Esophagus squamous epithelium (tissue), 5 donors: Measurements from ENCODE around the gene UGT1A8. TPM values are rescaled to one million over a fixed set of nuclear protein-coding genes. Genes with fewer than 3 reads are reported as not detected.
"Not testable (repeated sequence)": the region's sequence is repeated elsewhere in the genome, so short reads cannot be mapped to it uniquely, and the experiment has no call there.

Experiments
- DNase-seq: peaks from one replicate; lab custom pipeline; 2025; lab: John Stamatoyannopoulos, UW
- H3K27ac ChIP-seq, 4 donors: fragments of 200-600 bp; sonication (generic); one replicate each; pipeline ENCODE4 v1.5.1; 2016 to 2019; ENCODE audit warnings: mild to moderate bottlenecking in 1 of 4
- H3K27me3 ChIP-seq, 4 donors: fragments of 200-600 bp; sonication (generic); 1 replicate in 3 of 4; 2 replicates in 1 of 4; pipeline versions ENCODE4 v1.5.1 to v1.6.0; 2017 to 2021; ENCODE audit warnings: antibody characterized with exemption in 1 of 4
- H3K36me3 ChIP-seq, 3 donors: fragments of 200-600 bp; sonication (generic); one replicate each; pipeline ENCODE4 v1.5.1; 2016 to 2019
- H3K4me1 ChIP-seq, 3 donors: fragments of 200-600 bp; sonication (generic); one replicate each; pipeline ENCODE4 v1.5.1; 2017 to 2019
- H3K4me3 ChIP-seq, 4 donors: fragments of 200-600 bp; sonication (generic); 1 replicate in 3 of 4; 2 replicates in 1 of 4; pipeline ENCODE4 v1.5.1; 2016 to 2019; ENCODE audit warnings: mild to moderate bottlenecking in 2 of 4, moderate library complexity in 1 of 4
- H3K9me3 ChIP-seq, 3 donors: fragments of 200-600 bp; sonication (generic); one replicate each; pipeline ENCODE4 v1.5.1; 2016 to 2019
- POLR2A ChIP-seq, 4 donors: fragments of 450-650 bp; IDR thresholded peaks; one replicate each; pipeline ENCODE4 v1.6.1; 2017; ENCODE audit warnings: antibody characterized with exemption in 4 of 4, mild to moderate bottlenecking in 4 of 4, moderate library complexity in 3 of 4
- WGBS, 2 donors: methylation state at CpG; one replicate each; pipeline ENCODE4 v1.1.5; 2018; 5-methylcytosine and 5-hydroxymethylcytosine counted together
- intact Hi-C: fragments of 100-400 bp; cut with DNase I; formaldehyde crosslinking; loops from one replicate; pipeline ENCODE4 v1.15.0; 2022
- total RNA-seq, 4 donors: library from RNA; depleted of rRNA; stranded (reverse); fragments of >200 nt; gene quantifications; one replicate each; pipeline ENCODE4 v1.1.0, GENCODE V29; 2016
- TF ChIP-seq, protein P1 (sequence below), 6 experiments: fragments of 450-650 bp in 4 of 6; fragments of 200-600 bp in 2 of 6; sonication (generic) in 2 of 6; IDR thresholded peaks; one replicate each; pipeline ENCODE4 v1.5.1; 2016 to 2019; ENCODE audit warnings: antibody characterized with exemption in 6 of 6, mild to moderate bottlenecking in 4 of 6, moderate library complexity in 4 of 6
- donor health status: DM: yes; HTN: yes; CAD: no.

The UGT1A8 gene
- total RNA-seq, 4 donors from 2014 or later = 0.13 to 1.7 (median 0.84) TPM

DNA sequence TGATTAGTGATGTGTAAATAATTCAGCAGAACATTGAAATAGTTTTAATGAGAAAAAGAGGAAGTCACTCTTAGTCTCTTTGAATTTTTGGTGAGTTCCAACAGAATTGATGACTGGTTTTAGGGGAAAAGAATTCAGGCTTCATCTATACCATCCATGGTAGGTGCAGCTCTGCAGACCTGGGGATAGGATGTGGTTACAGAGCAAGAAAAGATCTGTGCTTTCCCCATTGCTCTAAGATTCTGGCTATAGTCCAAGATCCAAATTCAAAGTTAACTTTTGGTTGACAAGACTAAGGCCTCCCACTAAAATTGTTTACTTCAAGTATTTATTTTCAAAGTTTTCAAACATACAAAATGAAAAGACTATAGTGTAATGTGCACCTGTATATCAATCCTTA, 22.4 kb downstream of the UGT1A8 start:
- no peak overlapping the region for H3K27ac ChIP-seq
- H3K27me3 ChIP-seq = no peaks in the 10 kb centered on the region
- DNase-seq = no peak
- intact Hi-C loops = loop anchor here (10.0 kb wide), 1 partner anchor 165 kb away; no protein-coding TSS in a partner anchor
- H3K9me3 ChIP-seq = peaks cover 0 to 4% (median 0%) of the 10 kb centered on the region in 3 donors
- H3K4me1 ChIP-seq = peaks cover 0 to 9% (median 3%) of the 10 kb centered on the region in 3 donors
- no peaks in the 10 kb centered on the region for H3K36me3 ChIP-seq
- H3K4me3 ChIP-seq = no peak overlapping the region
- TF ChIP-seq, protein P1, sequence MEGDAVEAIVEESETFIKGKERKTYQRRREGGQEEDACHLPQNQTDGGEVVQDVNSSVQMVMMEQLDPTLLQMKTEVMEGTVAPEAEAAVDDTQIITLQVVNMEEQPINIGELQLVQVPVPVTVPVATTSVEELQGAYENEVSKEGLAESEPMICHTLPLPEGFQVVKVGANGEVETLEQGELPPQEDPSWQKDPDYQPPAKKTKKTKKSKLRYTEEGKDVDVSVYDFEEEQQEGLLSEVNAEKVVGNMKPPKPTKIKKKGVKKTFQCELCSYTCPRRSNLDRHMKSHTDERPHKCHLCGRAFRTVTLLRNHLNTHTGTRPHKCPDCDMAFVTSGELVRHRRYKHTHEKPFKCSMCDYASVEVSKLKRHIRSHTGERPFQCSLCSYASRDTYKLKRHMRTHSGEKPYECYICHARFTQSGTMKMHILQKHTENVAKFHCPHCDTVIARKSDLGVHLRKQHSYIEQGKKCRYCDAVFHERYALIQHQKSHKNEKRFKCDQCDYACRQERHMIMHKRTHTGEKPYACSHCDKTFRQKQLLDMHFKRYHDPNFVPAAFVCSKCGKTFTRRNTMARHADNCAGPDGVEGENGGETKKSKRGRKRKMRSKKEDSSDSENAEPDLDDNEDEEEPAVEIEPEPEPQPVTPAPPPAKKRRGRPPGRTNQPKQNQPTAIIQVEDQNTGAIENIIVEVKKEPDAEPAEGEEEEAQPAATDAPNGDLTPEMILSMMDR (IDR thresholded peaks at IDR 0.05) = no peak
- no peak for TF ChIP-seq POLR2A (IDR thresholded peaks at IDR 0.05)

DNA sequence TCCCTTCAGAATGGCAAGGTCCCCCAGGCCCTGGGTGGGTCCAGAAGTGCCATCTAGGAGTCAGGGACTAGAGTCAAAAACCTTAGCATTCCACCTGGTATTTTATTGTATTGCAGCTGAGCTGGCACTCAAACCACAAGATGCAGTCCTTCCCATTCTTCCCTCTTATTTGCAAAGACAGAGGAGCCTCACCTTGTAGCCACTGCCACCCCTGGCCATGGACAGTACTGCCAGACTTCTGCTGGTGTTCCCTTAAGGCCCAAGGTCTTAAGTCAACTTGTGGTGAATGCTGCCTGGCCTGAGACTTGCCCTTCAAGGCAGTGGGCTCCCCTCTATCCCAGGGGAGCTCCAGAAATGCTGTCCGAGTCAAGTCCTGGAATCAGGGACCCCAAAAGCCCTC, 25.7 kb downstream of the UGT1A8 start:
- H3K4me1 ChIP-seq = peaks cover 0 to 9% (median 3%) of the 10 kb centered on the region in 3 donors
- no peak overlapping the region for H3K27ac ChIP-seq
- peaks cover 0 to 21% (median 17%) of the 10 kb centered on the region in 3 donors for H3K9me3 ChIP-seq
- TF ChIP-seq, protein P1 (IDR thresholded peaks at IDR 0.05) = peak in 4 of 6 experiments; percentile 19 to 56 (median 27)
- TF ChIP-seq POLR2A (IDR thresholded peaks at IDR 0.05) = no peak
- intact Hi-C loops = loop anchor here (10.0 kb wide), 1 partner anchor 168 kb away; no protein-coding TSS in a partner anchor
- no peak for DNase-seq
- no peak overlapping the region for H3K4me3 ChIP-seq
- H3K36me3 ChIP-seq = peaks cover 0 to 4% (median 0%) of the 10 kb centered on the region in 3 donors
- 100% methylated on average over 1 of the region's 1 CpG for WGBS, 2 donors
- H3K27me3 ChIP-seq = no peaks in the 10 kb centered on the region

DNA sequence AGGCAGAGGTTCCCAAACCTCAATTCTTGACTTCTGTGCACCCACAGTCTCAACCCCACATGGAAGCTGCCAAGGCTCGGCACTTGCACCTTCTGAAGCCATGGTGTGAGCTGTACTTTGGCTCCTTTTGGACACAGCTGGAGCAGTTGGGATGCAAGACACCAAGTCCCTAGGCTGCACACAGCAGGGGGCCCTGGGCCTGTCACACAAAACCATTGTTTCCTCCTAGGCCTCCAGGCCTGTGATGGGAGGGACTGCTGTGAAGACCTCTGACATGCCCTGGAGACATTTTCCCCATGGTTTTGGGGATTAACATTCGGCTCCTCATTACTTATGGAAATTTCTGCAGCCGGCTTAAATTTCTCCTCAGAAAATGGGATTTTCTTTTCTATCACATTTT, 28.6 kb downstream of the UGT1A8 start:
- Histone ChIP-seq H3K4me1 (peaks cover 0 to 23% (median 4%) of the 10 kb centered on the region in 3 donors), H3K9me3 (peaks cover 0 to 21% (median 17%) of the 10 kb centered on the region in 3 donors)
- intact Hi-C loops = loop anchor here (10.0 kb wide), 1 partner anchor 171 kb away; no protein-coding TSS in a partner anchor
- WGBS, 2 donors = 76 to 95% methylated on average over 2 to 3 of the region's 3 CpGs
- H3K27ac ChIP-seq, DNase-seq, H3K36me3 ChIP-seq, H3K27me3 ChIP-seq, H3K4me3 ChIP-seq: not testable (repeated sequence)

DNA sequence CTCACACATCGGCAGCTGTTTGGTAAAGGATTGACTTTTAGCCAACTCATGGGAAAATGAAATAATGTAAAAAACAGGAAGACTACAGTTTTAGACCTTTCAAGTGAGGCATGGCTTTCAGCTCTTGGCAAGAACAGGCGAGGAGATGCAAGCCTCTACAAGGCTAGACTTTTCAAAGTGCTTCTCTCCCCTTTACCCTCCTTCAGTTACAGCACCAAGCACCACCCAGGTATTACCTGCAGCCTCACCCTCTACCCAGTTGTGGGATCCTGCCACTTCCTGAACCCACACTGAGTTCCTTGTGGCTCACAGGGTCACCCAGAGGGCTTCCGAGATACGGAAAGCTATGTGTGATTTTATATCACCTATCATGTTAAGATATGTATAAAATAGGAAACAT, 33.5 kb downstream of the UGT1A8 start:
- Histone ChIP-seq H3K27me3 (no peaks in the 10 kb centered on the region), H3K27ac (peak overlapping the region; percentile 3 to 80 (median 58)), H3K4me3 (no peak overlapping the region), H3K9me3 (peaks cover 0 to 11% (median 9%) of the 10 kb centered on the region in 3 donors), H3K36me3 (peaks cover 0 to 4% (median 0%) of the 10 kb centered on the region in 3 donors), H3K4me1 (peaks cover 0 to 30% (median 4%) of the 10 kb centered on the region in 3 donors)
- intact Hi-C loops = no loop called here
- WGBS, 2 donors = 21 to 43% methylated on average over 4 of the region's 4 CpGs
- TF ChIP-seq POLR2A (IDR thresholded peaks at IDR 0.05) = no peak
- DNase-seq = no peak

DNA sequence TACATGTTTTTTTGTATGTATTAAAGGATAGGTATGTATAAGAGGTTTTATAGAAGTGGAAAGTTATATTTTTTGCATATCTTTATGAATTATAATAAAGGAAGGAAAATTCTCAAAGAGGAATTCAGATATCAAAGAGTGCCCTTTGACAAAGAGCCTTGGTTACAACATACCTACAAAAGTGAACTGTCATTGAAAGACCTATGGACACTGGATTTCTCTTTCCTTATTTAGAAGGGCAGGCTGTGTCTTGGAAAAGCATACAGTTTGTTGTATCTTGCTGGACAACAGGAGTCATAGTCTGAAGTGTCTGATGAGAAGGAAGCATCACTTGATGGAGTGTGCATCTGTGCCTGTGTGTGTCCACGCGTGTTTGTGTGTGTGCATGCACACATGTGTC, 34.0 kb downstream of the UGT1A8 start:
- Histone ChIP-seq H3K4me3 (no peak overlapping the region), H3K36me3 (no peaks in the 10 kb centered on the region), H3K9me3 (peaks cover 0 to 6% (median 5%) of the 10 kb centered on the region in 3 donors), H3K27ac (peak overlapping the region in 3 of 4 donors; percentile 49 to 80 (median 66)), H3K27me3 (no peaks in the 10 kb centered on the region), H3K4me1 (peaks cover 0 to 30% (median 4%) of the 10 kb centered on the region in 3 donors)
- DNase-seq = no peak
- intact Hi-C loops = no loop called here
- TF ChIP-seq, protein P1 (IDR thresholded peaks at IDR 0.05) = no peak
- TF ChIP-seq POLR2A (IDR thresholded peaks at IDR 0.05) = no peak
- WGBS, 2 donors = 82 to 92% methylated on average over 2 of the region's 2 CpGs

DNA sequence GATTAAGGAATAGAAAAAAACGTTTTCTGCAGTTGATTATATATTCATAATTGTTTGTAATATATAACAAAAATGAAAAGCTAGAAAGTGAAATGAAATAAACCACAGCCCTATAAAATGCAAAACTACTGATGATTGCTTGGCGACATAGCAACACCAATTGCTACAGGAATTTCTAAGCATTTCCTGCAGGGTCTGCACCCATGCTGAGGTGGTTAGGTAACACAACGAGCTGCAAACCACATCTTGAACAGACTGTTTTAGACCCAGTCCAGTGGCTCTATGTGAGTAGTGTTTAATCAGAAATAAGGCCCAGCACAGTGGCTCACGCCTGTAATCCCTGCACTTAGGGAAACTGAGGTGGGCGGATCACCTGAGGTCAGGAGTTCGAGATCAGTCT, 37.1 kb downstream of the UGT1A8 start:
- no peak for DNase-seq
- Histone ChIP-seq H3K27me3 (no peaks in the 10 kb centered on the region), H3K4me1 (peaks cover 0 to 25% (median 4%) of the 10 kb centered on the region in 3 donors), H3K4me3 (no peak overlapping the region), H3K9me3 (no peaks in the 10 kb centered on the region), H3K36me3 (no peaks in the 10 kb centered on the region), H3K27ac (no peak overlapping the region)
- TF ChIP-seq POLR2A (IDR thresholded peaks at IDR 0.05) = no peak
- 59 to 65% methylated on average over 3 to 6 of the region's 6 CpGs for WGBS, 2 donors
- intact Hi-C loops = no loop called here
